ENCODE data around the gene SLC12A1.

- no peak for TF ChIP-seq CTCF (conservative IDR thresholded peaks at IDR 0.05; ENCODE audit: low read depth in 2 of 2)
- TF ChIP-seq POLR2AphosphoS5 (IDR thresholded peaks at IDR 0.05; ENCODE audit: low read depth): peak; percentile 73
- TF ChIP-seq EZH2phosphoT487 (IDR thresholded peaks at IDR 0.05; ENCODE audit: unreplicated experiment): no peak
- no peak for TF ChIP-seq EZH2 (IDR thresholded peaks at IDR 0.05; ENCODE audit: low read depth, unreplicated experiment)
- no peak for TF ChIP-seq STAT1 (IDR thresholded peaks at IDR 0.05; ENCODE audit: unreplicated experiment)
- no peak for TF ChIP-seq NANOG (IDR thresholded peaks at IDR 0.05; ENCODE audit: borderline replicate concordance)
- no peak for TF ChIP-seq CREB1 (CRISPR knock-in tag; IDR thresholded peaks at IDR 0.05; ENCODE audit: low read depth)
- TF ChIP-seq, protein P1, sequence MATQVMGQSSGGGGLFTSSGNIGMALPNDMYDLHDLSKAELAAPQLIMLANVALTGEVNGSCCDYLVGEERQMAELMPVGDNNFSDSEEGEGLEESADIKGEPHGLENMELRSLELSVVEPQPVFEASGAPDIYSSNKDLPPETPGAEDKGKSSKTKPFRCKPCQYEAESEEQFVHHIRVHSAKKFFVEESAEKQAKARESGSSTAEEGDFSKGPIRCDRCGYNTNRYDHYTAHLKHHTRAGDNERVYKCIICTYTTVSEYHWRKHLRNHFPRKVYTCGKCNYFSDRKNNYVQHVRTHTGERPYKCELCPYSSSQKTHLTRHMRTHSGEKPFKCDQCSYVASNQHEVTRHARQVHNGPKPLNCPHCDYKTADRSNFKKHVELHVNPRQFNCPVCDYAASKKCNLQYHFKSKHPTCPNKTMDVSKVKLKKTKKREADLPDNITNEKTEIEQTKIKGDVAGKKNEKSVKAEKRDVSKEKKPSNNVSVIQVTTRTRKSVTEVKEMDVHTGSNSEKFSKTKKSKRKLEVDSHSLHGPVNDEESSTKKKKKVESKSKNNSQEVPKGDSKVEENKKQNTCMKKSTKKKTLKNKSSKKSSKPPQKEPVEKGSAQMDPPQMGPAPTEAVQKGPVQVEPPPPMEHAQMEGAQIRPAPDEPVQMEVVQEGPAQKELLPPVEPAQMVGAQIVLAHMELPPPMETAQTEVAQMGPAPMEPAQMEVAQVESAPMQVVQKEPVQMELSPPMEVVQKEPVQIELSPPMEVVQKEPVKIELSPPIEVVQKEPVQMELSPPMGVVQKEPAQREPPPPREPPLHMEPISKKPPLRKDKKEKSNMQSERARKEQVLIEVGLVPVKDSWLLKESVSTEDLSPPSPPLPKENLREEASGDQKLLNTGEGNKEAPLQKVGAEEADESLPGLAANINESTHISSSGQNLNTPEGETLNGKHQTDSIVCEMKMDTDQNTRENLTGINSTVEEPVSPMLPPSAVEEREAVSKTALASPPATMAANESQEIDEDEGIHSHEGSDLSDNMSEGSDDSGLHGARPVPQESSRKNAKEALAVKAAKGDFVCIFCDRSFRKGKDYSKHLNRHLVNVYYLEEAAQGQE (IDR thresholded peaks at IDR 0.05; ENCODE audit: unreplicated experiment): no peak
- TF ChIP-seq, protein P2, sequence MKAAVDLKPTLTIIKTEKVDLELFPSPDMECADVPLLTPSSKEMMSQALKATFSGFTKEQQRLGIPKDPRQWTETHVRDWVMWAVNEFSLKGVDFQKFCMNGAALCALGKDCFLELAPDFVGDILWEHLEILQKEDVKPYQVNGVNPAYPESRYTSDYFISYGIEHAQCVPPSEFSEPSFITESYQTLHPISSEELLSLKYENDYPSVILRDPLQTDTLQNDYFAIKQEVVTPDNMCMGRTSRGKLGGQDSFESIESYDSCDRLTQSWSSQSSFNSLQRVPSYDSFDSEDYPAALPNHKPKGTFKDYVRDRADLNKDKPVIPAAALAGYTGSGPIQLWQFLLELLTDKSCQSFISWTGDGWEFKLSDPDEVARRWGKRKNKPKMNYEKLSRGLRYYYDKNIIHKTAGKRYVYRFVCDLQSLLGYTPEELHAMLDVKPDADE (IDR thresholded peaks at IDR 0.05): no peak
- TF ChIP-seq, protein P3, sequence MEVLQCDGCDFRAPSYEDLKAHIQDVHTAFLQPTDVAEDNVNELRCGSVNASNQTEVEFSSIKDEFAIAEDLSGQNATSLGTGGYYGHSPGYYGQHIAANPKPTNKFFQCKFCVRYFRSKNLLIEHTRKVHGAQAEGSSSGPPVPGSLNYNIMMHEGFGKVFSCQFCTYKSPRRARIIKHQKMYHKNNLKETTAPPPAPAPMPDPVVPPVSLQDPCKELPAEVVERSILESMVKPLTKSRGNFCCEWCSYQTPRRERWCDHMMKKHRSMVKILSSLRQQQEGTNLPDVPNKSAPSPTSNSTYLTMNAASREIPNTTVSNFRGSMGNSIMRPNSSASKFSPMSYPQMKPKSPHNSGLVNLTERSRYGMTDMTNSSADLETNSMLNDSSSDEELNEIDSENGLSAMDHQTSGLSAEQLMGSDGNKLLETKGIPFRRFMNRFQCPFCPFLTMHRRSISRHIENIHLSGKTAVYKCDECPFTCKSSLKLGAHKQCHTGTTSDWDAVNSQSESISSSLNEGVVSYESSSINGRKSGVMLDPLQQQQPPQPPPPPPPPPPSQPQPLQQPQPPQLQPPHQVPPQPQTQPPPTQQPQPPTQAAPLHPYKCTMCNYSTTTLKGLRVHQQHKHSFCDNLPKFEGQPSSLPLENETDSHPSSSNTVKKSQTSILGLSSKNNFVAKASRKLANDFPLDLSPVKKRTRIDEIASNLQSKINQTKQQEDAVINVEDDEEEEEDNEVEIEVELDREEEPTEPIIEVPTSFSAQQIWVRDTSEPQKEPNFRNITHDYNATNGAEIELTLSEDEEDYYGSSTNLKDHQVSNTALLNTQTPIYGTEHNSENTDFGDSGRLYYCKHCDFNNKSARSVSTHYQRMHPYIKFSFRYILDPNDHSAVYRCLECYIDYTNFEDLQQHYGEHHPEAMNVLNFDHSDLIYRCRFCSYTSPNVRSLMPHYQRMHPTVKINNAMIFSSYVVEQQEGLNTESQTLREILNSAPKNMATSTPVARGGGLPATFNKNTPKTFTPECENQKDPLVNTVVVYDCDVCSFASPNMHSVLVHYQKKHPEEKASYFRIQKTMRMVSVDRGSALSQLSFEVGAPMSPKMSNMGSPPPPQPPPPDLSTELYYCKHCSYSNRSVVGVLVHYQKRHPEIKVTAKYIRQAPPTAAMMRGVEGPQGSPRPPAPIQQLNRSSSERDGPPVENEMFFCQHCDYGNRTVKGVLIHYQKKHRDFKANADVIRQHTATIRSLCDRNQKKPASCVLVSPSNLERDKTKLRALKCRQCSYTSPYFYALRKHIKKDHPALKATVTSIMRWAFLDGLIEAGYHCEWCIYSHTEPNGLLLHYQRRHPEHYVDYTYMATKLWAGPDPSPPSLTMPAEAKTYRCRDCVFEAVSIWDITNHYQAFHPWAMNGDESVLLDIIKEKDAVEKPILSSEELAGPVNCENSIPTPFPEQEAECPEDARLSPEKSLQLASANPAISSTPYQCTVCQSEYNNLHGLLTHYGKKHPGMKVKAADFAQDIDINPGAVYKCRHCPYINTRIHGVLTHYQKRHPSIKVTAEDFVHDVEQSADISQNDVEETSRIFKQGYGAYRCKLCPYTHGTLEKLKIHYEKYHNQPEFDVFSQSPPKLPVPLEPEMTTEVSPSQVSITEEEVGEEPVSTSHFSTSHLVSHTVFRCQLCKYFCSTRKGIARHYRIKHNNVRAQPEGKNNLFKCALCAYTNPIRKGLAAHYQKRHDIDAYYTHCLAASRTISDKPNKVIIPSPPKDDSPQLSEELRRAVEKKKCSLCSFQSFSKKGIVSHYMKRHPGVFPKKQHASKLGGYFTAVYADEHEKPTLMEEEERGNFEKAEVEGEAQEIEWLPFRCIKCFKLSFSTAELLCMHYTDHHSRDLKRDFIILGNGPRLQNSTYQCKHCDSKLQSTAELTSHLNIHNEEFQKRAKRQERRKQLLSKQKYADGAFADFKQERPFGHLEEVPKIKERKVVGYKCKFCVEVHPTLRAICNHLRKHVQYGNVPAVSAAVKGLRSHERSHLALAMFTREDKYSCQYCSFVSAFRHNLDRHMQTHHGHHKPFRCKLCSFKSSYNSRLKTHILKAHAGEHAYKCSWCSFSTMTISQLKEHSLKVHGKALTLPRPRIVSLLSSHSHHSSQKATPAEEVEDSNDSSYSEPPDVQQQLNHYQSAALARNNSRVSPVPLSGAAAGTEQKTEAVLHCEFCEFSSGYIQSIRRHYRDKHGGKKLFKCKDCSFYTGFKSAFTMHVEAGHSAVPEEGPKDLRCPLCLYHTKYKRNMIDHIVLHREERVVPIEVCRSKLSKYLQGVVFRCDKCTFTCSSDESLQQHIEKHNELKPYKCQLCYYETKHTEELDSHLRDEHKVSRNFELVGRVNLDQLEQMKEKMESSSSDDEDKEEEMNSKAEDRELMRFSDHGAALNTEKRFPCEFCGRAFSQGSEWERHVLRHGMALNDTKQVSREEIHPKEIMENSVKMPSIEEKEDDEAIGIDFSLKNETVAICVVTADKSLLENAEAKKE (CRISPR knock-in tag; IDR thresholded peaks at IDR 0.05): no peak
Measured at GRCh38 chr15:48177766-48178647, 28.1 kb upstream of the SLC12A1 start, which contains the start of gene MYEF2.

Measured in GM23338 (cell line).